ENCODE measurements around the gene CCDC85C.

The CCDC85C gene

GRCh38 chr14:99628887-99629618 lies 25.0 kb upstream of the CCDC85C start:
- peak; percentile 72 for DNase-seq

DNA sequence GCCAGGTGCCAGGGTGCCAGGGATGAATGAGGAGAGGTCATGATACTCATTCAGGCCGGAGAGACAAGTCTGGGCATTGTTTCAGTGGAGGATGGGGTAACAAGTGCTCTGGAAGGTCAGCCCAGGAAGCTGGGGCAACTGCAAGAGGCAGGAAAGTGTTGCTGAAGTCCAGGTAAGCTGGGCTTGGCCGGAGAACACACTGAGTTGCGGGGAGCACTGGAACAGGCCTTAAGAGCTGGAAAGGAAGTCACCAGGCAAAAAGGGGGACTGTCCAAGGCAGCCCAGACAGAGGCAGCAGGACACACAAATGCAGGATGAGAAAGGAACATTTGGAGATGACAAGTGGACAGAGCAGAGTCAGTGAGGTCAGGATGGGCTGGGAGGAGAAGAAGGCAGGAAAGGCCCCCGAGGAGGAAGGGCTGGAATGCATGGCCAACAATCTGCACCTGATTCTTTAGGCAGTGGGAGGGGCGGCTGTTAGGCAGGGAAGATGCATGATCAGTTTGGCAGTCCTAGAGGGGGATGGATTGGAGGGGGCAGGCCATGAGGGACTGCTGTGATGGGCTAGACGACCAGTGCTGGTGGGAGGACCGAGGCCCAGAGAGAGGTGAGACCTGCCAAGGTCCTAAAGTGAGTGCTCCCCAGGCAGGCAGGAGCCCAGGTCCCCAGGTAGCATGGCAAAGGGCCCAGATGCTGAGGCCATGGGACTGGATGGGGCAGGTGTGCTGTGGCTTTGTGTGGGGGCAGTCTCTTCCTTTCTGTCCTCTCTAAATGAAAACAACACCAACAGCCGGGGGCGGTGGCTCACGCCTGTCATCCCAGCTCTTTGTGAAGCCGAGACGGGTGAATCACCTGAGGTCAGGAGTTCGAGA lies 23.7 kb upstream of the CCDC85C start:
- DNase-seq = no peak

- no peak for DNase-seq
These were observed 23.1 kb upstream of the CCDC85C start for GRCh38 chr14:99627100-99627499.

DNA sequence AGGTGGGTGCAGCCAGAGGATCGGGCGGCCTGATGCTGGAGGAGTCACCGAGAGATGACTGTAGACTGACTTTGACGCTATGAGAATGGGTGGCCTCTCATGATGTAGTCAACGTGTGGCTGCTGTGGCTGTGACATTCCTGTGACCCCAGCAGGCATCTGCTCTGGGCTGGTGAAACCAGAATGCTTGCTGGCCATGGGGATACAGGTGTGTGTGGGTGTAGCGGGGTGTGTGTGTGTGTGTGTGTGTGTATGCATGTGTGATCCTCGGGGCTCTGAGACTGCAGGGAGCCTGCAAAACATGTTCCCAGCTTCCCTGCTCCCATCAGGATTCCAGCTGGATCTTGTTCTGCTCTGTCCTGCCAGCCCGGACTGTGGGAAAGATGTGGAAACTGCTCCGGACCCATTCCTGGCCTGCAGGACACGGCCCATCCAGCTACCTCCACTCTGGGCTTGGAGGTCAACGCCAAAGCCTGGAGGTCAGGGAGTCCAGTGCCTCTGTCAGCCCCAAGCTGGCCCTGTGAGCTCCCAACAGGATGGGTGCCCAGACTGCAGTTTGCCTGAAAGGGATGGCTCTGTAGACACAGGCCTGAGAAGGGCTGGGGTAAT lies 22.1 kb upstream of the CCDC85C start:
- no peak for DNase-seq

- DNase-seq = no peak
These were observed 21.5 kb upstream of the CCDC85C start for GRCh38 chr14:99625476-99625875.

- DNase-seq = no peak
These were observed 21.0 kb upstream of the CCDC85C start for GRCh38 chr14:99624971-99625370.

GRCh38 chr14:99624024-99624423 lies 20.0 kb upstream of the CCDC85C start:
- DNase-seq = no peak

DNA sequence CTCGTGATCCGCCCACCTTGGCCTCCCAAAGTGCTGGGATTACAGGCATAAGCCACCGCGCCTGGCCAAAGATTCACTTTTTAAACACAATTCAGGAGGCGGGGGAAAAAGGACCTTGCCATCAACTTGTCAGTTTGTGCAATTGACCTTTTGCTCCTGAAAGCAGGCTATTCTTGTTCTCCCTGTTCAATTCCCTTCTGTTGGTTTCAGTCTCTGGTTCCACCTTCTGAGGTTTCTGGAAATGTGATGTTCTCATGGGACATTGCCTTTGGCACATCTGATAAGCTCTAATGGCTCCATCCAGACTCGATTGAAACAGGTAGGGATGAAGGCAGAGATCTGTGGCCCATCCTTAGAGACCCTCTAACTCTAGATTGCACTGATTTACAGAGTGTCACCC lies 17.9 kb upstream of the CCDC85C start:
- DNase-seq = no peak

GRCh38 chr14:99619835-99620834 lies 16.1 kb upstream of the CCDC85C start:
- no peak for DNase-seq

GRCh38 chr14:99616832-99617800 lies 13.1 kb upstream of the CCDC85C start:
- no peak for DNase-seq

DNA sequence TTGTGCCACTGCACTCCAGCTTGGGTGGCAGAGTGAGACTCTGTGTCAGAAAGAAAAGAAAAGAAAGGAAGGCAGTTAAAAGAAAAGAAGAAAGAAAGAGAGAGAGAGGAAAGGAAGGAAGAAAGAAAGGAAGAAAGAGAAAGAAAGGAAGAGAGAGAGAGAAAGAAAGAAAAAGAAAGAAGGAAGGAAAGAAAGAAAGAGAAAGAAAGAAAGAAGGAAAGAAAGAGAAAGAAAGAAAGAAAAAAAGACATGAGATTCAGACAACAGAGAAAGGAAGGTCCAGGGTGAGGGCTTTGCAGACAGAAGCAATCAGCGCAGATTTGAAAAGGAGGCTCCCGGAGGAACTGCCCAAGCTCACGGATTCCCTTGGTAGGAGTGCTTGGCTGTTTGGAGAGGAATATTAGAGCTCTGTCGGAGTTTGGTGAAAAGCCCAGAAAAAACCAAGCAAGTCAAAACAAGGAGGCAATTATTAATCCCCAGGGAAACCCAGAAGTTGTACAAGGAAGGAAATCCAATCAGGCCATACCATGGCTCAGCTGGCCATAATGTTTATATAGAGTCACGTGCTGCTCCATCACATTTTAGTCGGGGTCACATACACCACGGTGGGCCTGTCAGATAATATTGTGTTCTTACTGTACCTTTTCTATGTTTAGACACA lies 11.6 kb upstream of the CCDC85C start:
- DNase-seq = no peak

GRCh38 chr14:99612738-99613330 lies 8.8 kb upstream of the CCDC85C start:
- no peak for DNase-seq

DNA sequence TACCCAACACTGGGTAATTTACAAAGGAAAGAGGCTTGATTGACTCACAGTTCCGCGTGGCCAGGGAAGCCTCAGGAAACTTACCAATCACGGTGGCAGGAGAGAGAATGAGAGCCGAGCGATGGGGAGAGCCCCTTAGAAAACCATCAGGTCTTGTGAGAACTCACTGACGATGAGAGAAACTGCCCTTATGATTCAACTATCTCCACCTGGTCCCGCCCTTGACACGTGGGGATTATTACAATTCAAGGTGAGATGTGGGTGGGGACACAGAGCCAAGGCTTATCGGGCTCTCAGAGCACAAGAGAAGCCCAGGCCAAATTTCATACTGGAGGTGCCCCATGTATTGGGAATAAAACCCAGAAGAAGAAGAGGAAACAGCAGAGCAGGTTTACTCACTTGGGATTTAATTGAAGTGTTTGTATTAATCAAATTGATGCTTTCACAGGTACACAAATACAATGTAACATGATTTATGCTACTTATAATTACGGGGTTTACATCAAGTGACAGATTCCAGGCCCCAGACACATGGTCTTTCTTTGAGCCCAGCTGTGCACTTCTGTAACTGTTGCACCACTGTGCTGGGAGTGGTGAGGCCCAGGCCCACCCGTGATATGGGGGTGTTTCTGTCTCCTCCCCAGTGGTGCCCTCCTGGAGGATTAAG lies 8.2 kb upstream of the CCDC85C start:
- DNase-seq = no peak

DNA sequence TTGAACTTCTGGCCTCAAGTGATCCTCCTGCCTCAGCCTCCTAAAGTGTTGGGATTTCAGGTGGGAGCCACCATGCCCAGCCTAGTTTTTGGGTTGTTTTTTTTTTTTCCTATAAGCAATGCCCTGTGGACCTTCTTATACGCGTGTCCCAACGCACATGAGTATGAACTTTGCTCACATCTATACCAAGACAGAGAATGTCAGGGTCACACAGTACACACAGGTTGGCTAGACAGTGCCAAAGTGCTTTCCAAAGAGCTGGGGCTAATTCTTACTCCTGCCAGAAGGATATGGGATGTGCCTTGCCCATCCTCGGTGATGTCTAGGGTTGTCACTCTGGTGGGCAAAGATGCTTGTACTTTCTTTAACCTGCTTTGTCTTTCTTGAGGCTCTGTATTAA lies 7.6 kb upstream of the CCDC85C start:
- no peak for DNase-seq

DNA sequence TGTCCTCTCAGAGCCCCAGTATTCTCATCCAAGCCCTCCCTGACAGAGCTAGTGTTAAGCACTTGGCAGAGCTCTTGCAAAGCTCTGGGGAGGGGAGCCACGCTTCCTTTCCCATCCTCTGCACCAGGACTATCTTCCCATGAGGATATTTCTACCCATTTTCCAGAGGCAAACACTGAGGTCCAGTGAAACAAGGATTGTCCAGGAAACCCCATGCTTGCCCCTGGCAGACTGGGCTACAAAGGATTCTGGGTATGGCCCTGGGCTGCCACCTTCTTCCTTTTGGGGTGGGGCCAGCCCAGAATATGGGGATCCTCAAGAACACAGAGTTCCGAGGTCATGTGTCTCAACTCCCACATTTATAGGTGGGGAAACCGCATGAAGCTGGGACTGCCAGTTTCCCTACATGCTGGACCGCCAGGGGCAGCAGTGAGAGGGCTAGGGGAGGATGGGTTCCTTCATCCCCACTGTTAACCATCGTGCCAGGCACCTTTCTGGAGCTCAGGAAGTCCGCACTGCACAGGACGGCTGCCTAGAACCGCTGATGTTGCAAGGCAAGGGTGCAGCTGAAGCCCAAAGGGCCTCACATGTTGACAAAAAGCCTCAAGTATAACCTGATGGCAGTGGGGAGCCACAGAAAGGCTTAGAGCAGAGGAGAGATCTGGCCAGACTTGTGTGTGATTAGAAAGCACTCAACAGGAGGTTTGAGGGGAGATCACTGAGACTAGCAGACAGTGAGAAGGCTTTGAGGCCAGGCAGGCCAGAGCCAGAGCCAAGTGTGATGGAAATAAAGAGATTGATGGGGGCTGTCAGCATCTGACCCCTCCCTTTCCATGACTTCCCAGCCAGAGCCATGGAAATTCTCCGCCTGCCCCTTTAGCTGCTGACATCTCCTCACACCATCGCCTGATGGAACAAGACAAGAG lies 5.5 kb upstream of the CCDC85C start:
- DNase-seq = no peak

- no peak for DNase-seq
These were observed 4.6 kb upstream of the CCDC85C start for GRCh38 chr14:99608591-99608990.

DNA sequence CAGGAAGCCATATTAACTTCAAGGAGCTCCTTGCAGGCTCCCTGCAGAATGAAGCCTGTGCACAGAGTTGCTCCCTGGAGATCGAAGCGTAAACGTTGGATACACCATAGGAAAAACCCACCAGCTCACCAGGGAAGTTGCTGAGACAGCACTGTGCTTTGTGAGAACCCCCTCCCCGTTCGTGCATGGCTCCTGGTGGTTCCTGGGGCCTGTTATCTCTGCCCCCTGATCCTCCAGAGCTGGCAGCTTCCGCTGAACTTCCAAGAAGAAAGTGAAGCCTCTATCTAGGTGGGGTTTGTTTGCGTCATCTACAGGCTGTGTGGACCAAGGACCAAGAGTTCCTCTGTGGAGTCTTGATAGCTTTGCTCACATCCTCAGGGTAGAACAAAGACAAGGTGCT lies 2.4 kb upstream of the CCDC85C start:
- no peak for DNase-seq

DNA sequence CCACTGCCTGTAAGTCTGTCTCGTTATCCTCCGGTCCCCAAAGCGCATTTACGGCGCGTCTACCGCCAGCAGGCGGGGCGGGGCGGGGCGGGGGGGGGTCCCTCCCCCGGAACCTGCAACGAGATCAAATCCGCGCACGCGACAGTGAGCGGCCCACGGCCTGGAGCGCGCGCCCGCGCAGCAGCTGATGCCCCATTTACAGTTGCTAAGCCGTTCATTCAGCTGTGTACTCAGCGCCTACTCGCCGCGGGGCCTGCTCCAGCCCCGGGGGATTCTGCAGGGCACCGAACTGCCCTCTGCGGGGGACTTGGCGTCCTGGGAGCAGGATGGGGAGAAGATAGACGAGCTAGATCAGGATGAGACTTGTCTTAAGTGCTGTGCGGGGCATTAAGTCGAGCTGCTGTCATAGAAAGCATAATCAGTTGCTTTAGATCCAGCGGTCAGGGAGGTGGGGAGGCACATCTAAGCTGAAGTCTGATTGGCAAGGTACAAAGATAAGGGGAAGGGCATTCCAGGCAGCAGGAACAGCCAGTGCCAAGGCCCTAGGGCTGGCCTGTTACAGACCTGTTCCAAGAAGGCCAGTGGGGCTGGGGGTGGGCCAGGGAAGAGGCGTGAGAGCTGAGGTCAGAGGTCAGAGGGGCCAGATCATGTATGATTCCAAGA lies 1.4 kb upstream of the CCDC85C start:
- peak; percentile 86 for DNase-seq

Data from CD4-positive, alpha-beta T cell treated with Interleukin-12 subunit alpha and Interleukin-12 subunit beta, for 1 hour (primary cell).